GM12865 (cell line): ENCODE results near the gene NDST3.
"Not testable (repeated sequence)": the region's sequence is repeated elsewhere in the genome, so short reads cannot be mapped to it uniquely, and the experiment has no call there.

Source experiments
- DNase-seq: peaks from one replicate; pipeline ENCODE4 v3.0.0; 2010; ENCODE audit warnings: low read depth
- H3K4me3 ChIP-seq: 2 replicates; pipeline ENCODE4 v1.5.1; 2011; ENCODE audit warnings: mild to moderate bottlenecking, low read depth, low read length, control low read depth
- TF ChIP-seq, protein P1 (sequence below): IDR thresholded peaks from 2 replicates; pipeline ENCODE4 v1.5.1; 2011; ENCODE audit warnings: low read length, control low read depth, low read depth, inconsistent platforms; ENCODE audit not compliant: insufficient read depth; ENCODE audit errors: missing control alignments

NDST3 gene

DNA sequence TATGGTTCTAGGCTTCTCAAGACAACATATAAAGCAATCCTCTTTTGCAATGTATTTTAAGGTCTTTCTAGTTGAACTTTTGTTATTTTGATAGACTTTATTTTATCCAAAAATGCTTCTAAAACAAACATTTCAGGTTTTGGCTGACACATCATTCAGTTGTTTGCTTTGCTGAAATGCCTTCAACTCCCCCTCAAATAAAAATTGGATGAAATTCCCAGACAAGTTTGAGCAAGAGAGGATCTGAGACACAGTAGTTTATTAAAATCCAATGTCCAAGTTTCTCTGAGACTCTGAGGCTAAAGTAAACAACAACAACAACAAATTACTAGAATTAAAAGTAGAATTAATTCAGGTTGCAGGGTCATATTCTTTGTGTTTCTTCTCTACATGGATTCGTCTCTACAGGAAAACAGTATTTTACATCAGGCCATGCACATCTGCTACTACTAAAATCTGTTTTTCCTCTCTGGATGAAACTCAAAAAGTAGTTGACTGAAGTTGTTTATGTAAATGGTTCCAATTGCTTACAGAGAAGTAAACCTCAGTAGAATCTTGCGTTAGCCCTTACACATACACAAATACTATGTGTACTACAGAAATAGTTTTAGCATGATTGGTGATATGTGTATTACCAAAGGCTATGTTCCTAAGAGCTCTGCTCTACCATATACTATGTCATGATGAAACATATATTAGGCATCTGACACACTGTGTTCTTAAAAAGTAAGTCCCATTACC is 253.6 kb downstream of the NDST3 start:
- no peak for DNase-seq
- H3K4me3 ChIP-seq, result no peak overlapping the region
- TF ChIP-seq, protein P1, sequence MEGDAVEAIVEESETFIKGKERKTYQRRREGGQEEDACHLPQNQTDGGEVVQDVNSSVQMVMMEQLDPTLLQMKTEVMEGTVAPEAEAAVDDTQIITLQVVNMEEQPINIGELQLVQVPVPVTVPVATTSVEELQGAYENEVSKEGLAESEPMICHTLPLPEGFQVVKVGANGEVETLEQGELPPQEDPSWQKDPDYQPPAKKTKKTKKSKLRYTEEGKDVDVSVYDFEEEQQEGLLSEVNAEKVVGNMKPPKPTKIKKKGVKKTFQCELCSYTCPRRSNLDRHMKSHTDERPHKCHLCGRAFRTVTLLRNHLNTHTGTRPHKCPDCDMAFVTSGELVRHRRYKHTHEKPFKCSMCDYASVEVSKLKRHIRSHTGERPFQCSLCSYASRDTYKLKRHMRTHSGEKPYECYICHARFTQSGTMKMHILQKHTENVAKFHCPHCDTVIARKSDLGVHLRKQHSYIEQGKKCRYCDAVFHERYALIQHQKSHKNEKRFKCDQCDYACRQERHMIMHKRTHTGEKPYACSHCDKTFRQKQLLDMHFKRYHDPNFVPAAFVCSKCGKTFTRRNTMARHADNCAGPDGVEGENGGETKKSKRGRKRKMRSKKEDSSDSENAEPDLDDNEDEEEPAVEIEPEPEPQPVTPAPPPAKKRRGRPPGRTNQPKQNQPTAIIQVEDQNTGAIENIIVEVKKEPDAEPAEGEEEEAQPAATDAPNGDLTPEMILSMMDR, result no peak

DNA sequence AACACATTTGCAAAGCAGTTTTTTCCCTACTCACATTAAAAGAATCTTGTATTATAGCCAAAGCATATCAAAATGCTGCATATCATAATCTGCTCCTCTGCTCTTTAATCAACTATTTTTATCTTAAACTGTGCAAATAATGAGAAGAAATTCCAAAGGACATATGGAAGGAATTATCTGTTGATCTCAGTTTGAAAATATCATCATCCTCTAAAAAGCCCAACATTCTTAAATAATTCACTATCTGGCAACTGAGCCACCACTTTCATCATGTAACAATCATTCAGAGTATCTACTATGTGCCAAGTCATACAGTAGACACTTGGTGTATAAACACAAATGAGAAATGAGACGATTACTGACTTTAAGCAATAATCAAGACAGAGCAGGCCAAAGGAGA is 255.5 kb downstream of the NDST3 start:
- no peak overlapping the region for H3K4me3 ChIP-seq
- no peak for DNase-seq
- TF ChIP-seq, protein P1, result no peak

DNA sequence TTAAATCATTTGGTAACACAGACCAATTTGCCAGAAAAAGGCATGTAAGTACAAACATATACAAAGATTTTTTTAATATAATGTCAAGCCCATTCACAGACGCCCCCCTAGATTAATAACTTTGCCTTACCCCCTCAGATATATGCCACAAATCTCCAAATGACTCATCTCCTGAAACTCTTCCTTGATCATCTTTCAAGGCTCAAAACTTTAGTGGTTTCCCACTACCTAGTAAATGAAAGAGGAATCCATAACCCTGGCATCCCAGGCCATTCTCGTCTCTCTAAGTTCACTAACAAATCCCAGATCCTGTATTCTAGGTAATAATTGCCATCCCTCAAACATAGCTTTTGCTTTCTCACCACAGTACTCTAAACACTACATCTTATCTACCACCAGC is 256.7 kb downstream of the NDST3 start:
- TF ChIP-seq, protein P1, result no peak
- DNase-seq, result no peak
- no peak overlapping the region for H3K4me3 ChIP-seq

DNA sequence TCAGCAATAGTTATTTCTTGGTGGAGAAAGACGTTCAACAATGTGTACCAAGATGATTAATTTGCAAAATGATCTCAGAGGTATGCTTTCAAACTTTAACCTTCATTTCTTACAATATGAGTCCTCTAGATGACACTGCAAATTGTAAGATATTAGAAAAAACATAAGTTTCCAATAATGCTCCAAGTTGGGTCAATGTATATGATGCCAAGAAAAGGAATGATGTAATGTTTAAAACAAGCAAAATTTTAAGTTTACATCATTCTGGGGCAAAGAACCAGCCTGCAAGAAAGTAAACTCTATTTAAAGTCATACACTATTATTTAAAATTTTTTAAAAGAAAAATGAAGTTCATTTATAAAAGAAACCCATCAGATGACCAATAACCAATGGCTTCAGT is 262.4 kb downstream of the NDST3 start:
- H3K4me3 ChIP-seq, result no peak overlapping the region
- DNase-seq, result no peak
- TF ChIP-seq, protein P1, result no peak

DNA sequence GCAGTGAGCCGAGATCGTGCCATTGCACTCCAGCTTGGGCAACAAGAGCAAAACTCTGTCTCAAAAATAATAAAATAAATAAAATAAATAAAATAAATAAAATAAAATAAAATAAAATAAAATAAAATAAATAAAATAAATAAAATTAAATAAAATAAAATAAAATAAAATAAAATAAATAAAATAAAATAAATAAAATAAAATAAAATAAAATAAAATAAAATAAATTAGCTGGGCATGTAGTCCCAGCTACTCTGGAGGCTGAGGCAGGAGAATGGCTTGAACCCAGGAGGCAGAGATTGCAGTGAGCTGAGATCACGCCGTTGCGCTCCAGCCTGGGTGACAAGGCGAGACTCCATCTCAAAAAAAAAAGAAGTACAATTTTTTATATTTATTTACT is 265.3 kb downstream of the NDST3 start:
- not testable (repeated sequence) for DNase-seq, H3K4me3 ChIP-seq

DNA sequence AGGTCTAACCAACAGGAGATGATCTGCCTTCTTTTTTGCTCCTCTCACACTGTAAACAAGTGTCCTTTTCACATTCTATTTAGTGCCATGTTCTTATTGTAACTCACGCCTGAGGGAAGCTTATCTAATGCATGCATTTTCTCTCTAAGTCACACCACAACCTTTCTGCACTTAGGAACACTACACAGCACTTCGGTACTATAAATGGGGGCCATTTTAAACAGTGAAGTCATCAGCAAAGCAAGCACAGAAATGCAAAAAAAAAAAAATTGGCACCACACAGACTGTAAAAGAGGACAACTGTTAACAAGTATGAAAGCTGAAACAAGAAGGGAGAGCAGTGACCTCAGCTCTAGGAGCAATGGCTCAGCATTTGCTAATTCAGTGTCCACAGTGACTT is 273.4 kb downstream of the NDST3 start:
- H3K4me3 ChIP-seq, result no peak overlapping the region
- DNase-seq, result no peak
- TF ChIP-seq, protein P1, result no peak
